ENCODE measurements around the gene KIF19. TPM values are rescaled to one million over a fixed set of nuclear protein-coding genes. Genes with fewer than 3 reads are reported as not detected.
A peak's percentile ranks its signal among the peaks of the same experiment; 100 is the strongest.

KIF19 gene
- total RNA-seq, 1 donor from 2014 or later = not detected

DNA sequence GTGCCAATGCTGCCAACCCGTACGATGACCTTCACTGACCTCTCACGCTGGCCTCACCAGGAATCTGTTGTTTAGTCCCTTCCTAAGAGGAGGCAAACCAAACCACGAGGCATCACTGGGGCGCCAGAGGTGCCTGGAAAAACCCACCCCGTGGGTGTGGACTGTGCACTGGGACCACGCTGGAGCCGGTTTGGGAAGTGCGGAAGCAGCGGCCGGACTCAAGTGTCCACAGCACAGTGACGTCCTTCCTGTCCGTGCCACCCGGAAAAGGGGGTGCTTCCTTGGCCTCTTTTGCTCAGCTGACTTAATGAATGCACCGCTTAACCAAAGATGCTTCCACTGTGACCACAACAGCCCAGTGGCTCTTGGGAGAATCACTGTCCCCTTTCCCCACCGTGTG is 9.0 kb upstream of the KIF19 start:
- no peaks in the 10 kb centered on the region for H3K36me3 ChIP-seq (ENCODE audit: control insufficient read depth, insufficient read depth, low read length)
- H3K27me3 ChIP-seq (ENCODE audit: control insufficient read depth, insufficient read depth, low read length) = peaks cover 2% of the 10 kb centered on the region
- no peak for DNase-seq (ENCODE audit: low read depth)
- FAIRE-seq = no peak
- no peak overlapping the region for H3K4me3 ChIP-seq (ENCODE audit: low read depth, low read length)
- TF ChIP-seq, protein P1, sequence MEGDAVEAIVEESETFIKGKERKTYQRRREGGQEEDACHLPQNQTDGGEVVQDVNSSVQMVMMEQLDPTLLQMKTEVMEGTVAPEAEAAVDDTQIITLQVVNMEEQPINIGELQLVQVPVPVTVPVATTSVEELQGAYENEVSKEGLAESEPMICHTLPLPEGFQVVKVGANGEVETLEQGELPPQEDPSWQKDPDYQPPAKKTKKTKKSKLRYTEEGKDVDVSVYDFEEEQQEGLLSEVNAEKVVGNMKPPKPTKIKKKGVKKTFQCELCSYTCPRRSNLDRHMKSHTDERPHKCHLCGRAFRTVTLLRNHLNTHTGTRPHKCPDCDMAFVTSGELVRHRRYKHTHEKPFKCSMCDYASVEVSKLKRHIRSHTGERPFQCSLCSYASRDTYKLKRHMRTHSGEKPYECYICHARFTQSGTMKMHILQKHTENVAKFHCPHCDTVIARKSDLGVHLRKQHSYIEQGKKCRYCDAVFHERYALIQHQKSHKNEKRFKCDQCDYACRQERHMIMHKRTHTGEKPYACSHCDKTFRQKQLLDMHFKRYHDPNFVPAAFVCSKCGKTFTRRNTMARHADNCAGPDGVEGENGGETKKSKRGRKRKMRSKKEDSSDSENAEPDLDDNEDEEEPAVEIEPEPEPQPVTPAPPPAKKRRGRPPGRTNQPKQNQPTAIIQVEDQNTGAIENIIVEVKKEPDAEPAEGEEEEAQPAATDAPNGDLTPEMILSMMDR (IDR thresholded peaks at IDR 0.05; ENCODE audit: insufficient read depth, low read length, severe bottlenecking) = no peak

DNA sequence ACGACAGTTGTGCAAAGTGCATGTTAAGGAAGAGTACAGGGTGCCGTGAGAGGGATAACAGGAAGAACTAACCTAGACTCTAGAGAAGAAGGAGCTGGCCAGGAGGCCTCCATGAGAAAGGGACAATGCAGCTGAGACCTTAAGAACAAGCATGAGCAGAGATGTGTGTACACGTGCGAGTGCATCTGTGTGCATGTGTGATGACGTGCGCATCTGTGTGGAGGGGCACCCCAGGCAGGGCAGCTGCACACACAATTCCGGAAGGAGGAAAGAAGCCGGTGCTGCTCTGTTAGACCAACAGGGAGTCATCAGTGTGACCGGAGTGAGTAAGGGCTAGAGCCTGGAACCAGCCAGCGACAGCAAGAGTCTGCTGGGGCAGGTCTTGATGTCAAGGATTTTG is 7.6 kb upstream of the KIF19 start:
- FAIRE-seq (peak; percentile 68), DNase-seq (ENCODE audit: low read depth) (no peak)
- Histone ChIP-seq H3K4me3 (ENCODE audit: low read depth, low read length) (no peak overlapping the region), H3K36me3 (ENCODE audit: control insufficient read depth, insufficient read depth, low read length) (no peaks in the 10 kb centered on the region), H3K27me3 (ENCODE audit: control insufficient read depth, insufficient read depth, low read length) (peaks cover 3% of the 10 kb centered on the region)
- TF ChIP-seq, protein P1 (IDR thresholded peaks at IDR 0.05; ENCODE audit: insufficient read depth, low read length, severe bottlenecking) = no peak

DNA sequence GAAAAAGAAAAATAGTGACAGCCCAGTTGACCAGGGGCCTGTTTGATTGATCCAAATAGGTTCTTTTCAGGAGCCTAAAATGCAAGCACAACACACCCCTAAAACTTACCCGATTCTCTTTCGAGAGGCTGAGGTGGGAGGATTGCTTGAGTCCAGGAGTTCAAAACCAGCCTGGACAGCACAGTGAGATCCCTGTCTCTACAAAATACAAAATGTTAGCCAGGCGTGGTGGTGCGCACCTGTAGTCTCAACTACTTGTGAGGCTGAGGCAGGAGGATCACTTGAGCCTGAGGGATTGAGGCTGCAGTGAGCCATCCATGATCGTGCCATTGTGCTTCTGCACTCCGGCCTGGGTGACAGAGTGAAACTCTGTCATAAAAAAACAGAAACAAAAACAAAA is 1.5 kb upstream of the KIF19 start:
- Histone ChIP-seq H3K36me3 (ENCODE audit: control insufficient read depth, insufficient read depth, low read length) (no peaks in the 10 kb centered on the region), H3K27me3 (ENCODE audit: control insufficient read depth, insufficient read depth, low read length) (peaks cover 6% of the 10 kb centered on the region), H3K4me3 (ENCODE audit: low read depth, low read length) (no peak overlapping the region)
- DNase-seq (ENCODE audit: low read depth) = no peak
- no peak for FAIRE-seq
- TF ChIP-seq, protein P1 (IDR thresholded peaks at IDR 0.05; ENCODE audit: insufficient read depth, low read length, severe bottlenecking) = no peak

DNA sequence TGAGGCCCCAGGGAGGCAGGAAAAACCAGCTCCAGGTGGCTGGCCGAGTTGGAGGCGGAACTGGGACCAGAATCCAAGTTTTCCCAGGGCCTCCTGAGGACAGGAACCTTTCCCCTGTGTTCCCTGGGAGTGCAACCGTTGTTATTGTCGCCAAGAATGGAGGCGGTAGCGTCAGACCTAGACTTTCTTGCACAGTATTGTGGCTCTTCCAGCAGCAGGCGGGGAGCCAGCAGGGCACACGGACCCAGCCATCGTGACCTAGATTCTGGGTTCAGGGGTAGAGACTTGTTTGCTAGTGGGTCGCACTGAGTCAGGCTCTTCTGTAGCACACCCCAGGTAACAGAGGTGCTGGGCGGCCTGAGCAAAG is 667 bp upstream of the KIF19 start:
- Histone ChIP-seq H3K27me3 (ENCODE audit: control insufficient read depth, insufficient read depth, low read length) (peaks cover 6% of the 10 kb centered on the region), H3K36me3 (ENCODE audit: control insufficient read depth, insufficient read depth, low read length) (no peaks in the 10 kb centered on the region), H3K4me3 (ENCODE audit: low read depth, low read length) (no peak overlapping the region)
- TF ChIP-seq, protein P1 (IDR thresholded peaks at IDR 0.05; ENCODE audit: insufficient read depth, low read length, severe bottlenecking) = no peak
- FAIRE-seq = no peak
- DNase-seq (ENCODE audit: low read depth) = no peak

DNA sequence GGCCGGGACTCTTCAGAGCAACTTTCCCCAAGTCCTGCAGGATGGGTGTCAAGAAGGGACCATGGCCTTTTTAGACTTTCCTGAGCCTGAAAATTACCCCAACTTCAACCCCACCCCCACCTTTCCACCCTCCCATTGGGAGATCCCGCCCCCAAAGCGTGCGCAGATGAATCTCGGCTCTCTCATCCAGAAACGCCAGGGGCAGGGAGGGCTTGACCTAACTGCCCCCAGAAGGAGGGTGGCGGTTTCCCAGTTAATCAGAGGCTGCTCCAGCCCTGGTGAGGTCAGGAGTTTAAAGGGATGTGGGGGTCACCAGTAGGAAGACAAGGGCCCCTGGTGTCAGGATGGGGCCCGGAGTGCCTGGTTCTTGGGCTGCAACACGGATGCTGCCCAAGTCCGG is 480 bp downstream of the KIF19 start:
- no peak overlapping the region for H3K4me3 ChIP-seq (ENCODE audit: low read depth, low read length)
- DNase-seq (ENCODE audit: low read depth) = no peak
- H3K27me3 ChIP-seq (ENCODE audit: control insufficient read depth, insufficient read depth, low read length) = peaks cover 6% of the 10 kb centered on the region
- TF ChIP-seq, protein P1 (IDR thresholded peaks at IDR 0.05; ENCODE audit: insufficient read depth, low read length, severe bottlenecking) = no peak
- H3K36me3 ChIP-seq (ENCODE audit: control insufficient read depth, insufficient read depth, low read length) = no peaks in the 10 kb centered on the region
- no peak for FAIRE-seq

DNA sequence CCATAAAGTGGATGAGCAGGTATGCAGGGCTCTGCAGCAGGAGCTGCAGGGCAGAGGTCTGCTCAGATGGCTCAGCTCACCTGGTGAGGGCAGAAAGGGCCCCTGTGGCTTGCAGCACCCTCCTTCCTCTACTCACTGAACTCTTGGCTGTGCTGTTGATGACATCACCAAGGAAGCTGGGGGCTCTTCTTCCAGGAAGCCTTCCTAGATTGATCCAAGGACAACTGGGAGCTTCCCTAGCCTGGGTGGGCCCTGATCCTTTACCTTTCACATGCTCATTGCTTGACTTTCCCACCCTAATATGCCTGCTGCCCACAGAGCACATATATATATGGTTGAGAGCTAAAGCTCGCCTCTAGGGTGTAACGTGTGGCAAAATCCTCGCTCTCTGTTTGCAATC is 2.5 kb downstream of the KIF19 start:
- DNase-seq (ENCODE audit: low read depth) = no peak
- no peak for FAIRE-seq
- peaks cover 3% of the 10 kb centered on the region for H3K27me3 ChIP-seq (ENCODE audit: control insufficient read depth, insufficient read depth, low read length)
- no peak overlapping the region for H3K4me3 ChIP-seq (ENCODE audit: low read depth, low read length)
- TF ChIP-seq, protein P1 (IDR thresholded peaks at IDR 0.05; ENCODE audit: insufficient read depth, low read length, severe bottlenecking) = no peak
- no peaks in the 10 kb centered on the region for H3K36me3 ChIP-seq (ENCODE audit: control insufficient read depth, insufficient read depth, low read length)
